HG02588 (cell line): ENCODE measurements around the gene KIAA1217.

ENCODE experiments used
- ATAC-seq: cut with Tn5 transposase; IDR thresholded peaks from one replicate; pipeline ENCODE4 v1.9.1; 2021; ENCODE audit warnings: mild to moderate bottlenecking, moderate library complexity; ENCODE audit not compliant: unreplicated experiment

Gene KIAA1217

DNA sequence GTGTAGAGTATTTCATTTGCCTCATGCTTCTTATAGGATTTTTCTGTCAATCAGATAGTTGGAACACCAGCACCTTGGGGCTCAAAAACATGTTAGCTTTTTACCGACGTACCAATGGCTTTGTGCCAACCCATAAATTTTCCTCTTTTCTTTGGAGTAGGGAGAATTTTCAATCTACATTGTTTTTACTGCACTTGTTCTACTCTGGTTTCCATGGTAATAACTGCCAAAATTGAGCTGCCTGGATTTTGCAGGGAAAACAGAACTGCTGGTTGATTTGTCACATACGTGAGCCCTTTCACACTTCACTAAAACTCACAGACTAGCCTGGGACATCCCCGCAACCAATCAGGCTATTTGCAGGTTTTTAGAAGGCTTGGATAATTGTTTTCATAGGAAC is 325.0 kb downstream of the KIAA1217 start:
- ATAC-seq: no peak

DNA sequence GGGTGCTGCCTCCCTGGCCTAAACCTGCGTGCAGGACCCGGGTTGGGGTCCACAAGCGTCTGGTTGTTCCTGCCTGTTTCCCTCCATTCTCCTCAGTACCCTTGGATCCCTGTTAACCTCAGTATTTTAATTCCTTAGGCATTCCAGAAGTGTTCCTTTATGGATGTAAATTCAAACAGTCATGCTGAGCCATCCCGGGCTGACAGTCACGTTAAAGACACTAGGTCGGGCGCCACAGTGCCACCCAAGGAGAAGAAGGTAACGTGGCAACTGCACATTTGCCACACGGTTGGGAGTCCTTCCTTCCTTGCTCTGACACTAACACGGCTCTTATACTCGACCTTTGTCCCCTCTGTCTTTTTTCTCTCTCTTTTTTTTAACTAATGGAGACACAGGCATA is 327.7 kb downstream of the KIAA1217 start:
- no peak for ATAC-seq

DNA sequence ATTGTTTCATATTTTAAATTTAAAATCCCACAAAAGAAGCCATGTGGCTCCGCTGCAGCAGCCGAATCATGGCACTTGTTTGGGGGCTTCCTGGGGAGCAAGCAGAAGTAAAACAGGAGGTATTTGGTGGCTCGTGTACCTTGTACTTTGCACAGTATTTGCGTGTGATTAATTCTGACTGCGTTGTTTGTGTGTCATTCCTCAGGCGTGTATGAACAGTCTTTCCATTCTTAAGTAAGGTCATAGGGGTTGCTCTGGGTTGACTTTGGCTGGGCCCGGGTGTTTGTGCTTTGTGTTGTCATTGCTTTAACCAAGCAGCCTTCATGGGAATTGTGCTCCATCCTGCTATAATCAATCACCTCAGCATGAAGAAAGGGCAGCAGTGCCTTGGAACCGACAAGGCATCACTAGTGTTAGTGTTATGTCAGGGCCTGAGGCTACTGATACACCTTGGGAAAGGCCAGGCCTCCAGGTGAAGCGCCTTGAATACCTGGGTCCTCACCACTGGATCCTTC is 332.4 kb downstream of the KIAA1217 start:
- ATAC-seq: no peak

DNA sequence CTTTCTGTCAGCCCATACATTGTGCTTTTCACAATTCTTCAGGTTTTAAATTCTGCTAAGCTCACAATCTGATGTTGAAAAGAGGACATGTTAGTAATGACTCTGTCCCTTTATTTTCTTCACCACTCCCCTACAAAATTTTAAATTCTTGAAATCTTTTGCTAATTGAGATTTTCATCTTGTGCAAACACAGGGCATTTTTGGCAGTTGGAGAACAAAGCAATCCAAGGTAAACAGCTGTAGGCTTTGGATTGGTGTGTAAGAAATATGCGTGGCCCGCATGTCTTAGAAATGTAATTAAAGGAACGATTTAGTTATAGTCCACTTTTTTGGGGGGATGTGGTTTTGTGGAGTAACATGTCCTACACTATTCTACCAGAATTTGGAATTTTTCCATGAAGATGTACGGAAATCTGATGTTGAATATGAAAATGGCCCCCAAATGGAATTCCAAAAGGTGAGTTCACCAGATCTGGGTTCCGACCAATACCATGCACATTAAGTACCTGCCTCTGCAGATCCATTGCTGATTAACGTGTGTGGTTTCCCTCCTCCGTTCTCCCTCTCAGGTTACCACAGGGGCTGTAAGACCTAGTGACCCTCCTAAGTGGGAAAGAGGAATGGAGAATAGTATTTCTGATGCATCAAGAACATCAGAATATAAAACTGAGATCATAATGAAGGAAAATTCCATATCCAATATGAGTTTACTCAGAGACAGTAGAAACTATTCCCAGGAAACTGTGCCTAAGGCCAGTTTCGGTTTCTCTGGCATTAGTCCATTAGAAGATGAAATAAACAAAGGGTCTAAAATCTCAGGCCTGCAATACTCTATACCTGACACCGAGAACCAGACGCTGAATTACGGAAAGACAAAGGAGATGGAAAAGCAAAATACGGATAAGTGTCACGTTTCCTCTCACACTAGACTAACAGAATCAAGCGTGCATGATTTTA is 333.7 kb downstream of the KIAA1217 start:
- no peak for ATAC-seq

DNA sequence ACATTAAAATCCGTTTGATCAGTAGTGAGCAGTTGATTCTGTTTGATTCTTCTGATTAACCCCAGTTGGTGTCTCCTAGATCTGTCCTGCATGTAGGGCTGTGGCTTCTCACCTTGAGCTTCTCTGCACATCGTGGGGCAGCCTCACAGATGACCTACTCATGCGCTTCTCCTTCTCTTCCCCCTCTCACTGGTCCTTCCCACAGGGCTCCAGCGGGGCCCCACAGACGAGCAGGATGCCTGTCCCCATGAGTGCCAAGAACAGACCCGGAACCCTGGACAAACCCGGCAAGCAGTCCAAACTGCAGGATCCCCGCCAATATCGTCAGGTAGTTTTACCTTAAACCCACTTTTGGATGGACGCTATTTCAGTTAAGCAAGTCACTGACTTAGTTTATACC is 335.8 kb downstream of the KIAA1217 start:
- no peak for ATAC-seq

DNA sequence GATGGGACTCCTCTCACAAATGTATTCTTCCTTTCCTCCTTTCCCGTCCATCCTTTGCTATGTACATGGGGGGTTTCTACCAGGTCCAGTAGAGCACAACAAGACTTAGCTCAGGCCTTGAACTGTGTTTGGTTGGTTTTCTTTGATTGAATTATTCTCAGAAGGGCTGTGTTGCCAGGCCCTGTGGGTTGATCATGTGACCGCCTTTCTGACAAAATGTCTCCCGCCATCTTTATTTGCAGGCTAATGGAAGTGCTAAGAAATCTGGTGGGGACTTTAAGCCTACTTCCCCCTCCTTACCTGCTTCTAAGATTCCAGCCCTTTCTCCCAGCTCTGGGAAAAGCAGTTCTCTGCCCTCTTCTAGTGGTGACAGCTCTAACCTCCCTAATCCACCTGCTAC is 336.6 kb downstream of the KIAA1217 start:
- no peak for ATAC-seq

DNA sequence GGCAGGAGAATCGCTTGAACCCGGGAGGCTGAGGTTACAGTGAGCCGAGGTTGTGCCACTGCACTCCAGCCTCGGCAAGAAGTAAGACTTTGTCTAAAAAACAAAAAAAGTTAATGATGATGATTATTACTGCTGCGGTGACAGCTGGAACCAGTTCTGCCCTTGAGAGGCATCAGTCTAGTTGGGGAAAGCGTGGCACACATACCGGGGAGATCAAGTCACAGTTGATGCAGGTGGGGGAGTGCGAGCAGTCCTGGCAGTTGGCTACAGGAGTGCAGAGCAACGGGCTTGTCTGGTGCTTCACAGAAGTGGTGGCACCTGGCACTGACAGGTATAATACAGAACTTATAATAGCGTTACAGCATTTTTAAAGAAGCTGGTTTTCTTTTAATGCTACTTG is 341.7 kb downstream of the KIAA1217 start:
- no peak for ATAC-seq

DNA sequence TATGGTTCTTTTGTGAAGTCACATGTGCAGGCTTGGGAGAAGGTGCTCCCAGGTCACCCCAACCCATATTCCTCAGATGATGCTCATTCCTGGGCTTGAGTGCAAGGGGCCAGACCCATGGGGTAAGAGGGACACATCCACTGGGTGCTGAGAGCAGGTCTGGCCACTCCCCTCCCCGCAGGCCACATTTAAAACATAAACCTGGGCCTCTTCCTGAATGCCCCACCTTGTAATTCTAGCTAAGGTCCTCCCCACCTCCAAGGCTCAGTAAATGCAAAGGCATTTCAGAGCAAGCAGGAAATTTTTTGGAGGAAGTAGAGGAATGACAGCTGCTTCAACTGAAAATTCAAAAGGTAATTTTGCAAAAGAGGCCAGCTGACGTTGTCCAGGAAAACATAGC is 342.2 kb downstream of the KIAA1217 start:
- ATAC-seq: no peak

DNA sequence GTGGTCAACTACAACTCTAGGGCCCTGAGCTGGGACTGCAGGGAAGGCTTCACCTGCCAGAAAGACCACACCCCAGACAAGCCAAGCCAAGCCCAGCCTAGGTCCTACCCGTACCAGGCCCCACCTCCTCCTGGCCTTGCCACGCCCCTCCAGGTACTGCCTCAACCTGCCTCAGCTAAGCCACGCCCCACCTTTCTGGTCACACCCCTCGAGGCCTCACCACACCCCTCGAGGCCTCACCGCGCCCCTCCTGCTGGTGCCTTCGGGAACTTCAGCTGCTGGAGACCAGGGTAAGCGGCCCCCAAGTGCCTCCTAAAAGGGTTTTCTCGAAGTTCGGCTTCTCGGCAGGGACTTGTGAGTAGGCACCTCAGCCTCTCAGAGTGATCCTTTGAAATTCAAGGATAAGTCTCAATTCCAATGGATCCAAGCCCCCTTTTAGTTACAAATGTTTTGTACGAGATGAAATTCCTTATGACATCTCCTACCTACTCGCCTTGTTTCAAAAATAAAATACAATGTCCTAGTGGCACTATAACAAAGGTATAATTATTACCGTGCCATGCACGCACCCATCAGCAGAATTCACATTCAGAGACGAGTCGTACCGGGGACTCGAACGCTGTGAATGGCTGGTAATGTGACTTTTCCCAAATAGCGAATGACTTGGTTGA is 343.5 kb downstream of the KIAA1217 start:
- no peak for ATAC-seq

DNA sequence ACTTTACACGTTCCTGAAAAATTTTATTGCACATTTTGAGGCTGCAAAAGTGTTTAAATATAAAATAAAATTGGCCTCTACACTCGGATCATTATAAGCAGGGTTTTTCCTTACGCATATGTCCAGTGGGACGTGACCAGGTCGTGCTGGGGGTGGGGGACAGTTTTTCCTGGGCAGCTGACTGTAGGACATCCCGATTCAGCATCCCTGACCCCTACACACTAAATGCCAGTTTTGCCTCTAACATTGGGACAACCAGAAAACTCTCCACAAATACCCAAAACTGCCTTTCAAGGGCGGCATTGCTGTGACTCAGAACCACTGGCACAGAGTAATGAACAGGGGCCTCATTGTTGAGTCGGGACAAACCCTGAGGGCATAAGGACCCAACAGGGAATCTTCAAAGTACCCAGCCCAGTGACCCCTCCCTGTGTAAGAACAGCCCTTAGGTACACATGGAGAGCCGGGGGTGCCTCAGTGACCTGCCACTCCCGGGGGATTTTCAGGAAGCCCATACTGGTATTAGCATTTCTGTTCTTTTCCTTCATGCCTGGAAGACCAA is 344.2 kb downstream of the KIAA1217 start:
- no peak for ATAC-seq

DNA sequence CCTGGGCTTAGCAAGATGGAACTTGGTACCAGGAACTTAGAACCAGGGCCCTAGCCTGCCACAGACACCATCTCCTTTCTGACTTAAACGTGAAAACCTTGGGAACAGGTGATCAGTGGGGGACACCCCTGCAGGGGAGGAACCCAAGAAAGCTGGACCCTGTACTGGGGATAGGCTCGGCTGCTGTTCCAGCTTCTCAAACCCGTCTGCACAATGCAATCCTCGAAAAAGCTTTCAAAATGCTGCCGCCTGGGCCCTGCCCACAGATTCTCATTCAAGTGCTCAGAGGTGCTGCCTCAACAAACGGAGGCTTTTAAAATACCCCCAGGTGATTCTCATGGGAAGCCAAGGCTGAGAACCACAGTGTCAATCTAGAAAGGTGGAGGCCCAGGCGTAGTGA is 345.1 kb downstream of the KIAA1217 start:
- no peak for ATAC-seq

DNA sequence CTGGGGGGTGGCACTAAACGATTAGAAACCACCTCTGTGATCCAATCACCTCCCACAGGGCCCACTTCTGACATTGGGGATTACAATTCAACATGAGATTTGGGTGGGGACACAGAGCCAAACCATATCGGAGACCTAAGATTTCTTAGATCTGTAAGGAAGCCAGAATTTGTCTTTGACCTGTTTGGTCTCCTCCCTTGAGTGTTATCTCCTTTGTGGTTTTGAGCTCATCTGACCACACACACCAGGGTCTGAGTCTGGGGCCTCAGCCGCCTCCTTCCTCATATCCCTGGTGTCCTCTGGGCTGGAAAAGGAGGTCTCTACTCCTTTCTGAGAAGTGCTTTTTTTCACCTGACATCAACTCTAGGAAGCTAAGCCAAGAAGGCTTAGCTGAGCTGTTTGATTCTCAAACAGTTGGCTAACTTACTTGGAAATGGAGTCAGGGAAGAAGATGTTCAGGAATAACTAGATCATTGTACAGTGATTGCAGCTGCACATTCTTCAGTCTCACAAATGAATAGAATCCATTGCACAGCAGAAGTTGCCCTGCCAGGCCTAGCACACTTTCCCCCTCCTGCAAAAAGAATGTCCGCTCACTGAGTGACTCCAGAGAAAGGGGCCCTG is 347.3 kb downstream of the KIAA1217 start:
- ATAC-seq: no peak

DNA sequence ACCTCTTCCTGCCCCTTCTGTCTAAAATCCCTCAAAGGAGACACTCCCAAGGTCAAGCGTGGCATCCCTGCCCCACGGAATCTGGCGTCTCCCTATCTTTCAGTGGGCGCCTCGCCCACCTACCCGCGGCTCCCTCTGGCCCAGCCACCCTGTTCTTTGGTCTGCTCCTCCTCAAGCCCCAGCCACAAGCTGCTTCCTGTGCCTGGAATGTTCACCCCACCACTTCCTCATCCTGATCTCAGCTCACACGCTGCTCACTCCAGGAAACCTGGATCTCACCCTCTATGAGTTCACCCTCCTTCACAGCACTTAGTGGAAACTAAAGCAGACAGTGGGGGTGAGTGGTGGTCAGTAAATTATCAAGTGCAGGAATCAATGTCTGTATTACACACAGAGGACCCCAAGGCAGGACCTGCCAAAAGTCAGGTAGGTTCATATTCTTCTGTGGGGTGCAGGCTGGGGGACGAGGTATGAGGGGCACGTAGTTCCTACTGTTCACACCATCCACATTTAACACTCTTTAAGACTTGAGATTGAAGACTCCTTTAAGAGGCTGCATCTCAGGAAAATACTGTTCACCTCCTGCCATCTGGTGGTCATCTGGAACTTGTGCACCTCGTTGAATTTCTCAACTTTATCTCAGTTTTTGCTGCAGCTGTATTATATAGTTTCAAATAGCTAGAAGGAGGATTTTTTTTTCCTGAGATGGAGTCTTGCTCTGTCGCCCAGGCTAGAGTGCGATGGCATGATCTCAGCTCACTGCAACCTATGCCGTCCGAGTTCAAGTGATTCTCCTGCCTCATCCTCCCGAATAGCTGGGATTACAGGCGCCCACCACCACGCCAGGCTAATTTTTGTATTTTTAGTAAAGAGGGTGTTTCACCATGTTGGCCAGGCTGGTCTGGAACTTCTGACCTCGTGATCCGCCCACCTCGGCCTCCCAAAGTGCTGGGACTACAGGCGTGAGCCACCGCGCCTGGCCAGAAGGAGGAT is 348.1 kb downstream of the KIAA1217 start:
- no peak for ATAC-seq

DNA sequence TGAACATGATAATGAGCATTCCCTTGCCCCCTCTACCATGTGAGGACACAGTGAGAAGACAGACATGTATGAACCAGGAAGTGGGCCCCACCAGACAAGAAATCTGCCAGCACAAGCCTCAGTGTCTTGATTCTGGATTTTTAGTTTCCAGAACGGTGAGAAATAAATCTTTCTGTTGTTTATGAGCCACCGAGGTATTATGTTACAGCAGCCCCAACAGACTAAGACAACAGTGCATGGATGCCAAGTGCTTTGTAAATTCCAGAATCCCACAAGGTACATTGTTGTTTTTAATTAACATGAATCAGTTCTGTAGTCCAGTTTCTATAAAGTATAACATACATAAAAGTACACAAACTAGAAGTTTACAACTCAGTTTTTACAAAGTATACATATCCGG is 352.5 kb downstream of the KIAA1217 start:
- ATAC-seq: no peak

DNA sequence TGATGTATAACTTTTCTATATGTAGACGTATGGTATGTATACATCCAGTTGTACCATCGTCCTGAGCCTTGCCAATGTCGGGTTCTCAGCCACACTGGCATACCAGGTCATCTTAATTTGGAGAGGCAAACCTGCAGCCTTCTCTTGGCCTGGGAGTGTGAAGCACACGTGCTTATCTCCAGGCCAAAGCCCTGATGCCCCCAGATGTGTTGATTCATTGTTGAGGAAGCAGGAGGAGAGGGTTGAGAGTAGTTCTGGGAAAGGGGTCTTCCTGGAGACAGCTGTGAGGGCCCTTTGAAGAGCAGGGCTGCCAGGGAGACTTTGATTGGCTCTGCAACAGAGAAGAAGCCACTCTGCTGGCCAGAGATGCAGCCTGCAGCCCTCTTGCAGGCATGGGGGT is 359.1 kb downstream of the KIAA1217 start:
- ATAC-seq: no peak

DNA sequence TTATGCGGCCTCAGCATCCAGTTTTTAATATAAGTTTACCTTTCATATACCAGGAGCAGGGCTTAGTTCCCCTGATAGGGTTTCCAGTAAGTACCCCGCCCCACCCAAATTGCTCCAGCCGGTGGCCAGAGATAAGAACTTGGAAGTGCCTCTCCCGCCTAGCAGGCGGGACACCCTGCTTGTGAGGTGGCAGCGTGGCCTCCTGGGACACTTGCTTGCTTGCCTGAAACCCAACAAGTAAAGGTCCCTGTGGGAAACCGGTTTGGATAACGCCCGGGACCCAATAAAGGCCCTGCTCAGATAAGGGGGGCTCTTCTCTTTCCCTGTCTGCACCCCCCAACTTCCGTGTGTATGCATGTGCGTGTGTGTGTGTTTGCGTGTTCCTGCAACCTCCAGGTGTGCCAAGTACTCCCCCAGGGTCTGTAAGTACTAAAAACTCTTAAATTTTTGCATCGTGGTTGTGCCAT is 360.4 kb downstream of the KIAA1217 start:
- ATAC-seq: no peak

DNA sequence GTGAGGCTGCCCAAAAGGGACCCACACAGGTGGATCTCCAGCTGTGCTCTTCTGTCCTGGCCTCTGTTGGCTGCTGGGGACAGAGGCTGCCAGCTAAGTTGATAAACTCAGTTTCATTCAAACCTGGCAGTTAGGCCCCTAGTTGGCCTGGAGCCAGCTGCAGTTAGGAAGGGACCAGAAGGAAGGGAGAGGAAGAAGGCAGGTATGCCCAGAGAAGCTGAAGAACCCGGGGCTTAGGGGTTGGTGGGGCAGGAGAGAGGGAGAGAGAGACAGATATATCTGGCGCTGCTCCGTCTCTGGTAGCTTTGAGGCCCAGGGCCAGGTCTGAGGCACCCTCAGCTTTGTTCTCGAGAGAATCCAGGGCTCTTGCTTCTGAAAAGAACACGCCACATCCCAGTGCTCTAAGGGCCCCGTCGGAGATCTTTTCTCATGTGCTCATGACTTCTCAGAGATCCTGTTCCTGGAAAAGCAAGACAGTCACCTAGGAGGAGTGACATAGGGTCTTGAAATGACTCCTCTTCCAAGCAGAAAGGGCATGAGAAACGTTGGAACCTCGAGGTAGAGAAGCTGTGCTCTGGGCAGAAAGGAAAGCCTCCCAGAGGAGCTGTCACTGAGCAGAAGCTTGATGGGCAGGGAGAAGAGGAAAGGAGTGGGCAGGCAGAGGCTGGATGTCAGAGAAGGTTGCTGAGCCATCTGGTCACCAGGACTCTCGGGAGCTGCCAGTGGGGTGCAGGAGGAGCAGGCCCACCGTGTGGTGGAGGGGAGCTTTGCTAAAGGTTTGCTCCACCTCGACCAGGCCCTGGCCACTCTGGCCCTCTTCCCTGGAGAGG is 361.1 kb downstream of the KIAA1217 start:
- ATAC-seq: no peak

DNA sequence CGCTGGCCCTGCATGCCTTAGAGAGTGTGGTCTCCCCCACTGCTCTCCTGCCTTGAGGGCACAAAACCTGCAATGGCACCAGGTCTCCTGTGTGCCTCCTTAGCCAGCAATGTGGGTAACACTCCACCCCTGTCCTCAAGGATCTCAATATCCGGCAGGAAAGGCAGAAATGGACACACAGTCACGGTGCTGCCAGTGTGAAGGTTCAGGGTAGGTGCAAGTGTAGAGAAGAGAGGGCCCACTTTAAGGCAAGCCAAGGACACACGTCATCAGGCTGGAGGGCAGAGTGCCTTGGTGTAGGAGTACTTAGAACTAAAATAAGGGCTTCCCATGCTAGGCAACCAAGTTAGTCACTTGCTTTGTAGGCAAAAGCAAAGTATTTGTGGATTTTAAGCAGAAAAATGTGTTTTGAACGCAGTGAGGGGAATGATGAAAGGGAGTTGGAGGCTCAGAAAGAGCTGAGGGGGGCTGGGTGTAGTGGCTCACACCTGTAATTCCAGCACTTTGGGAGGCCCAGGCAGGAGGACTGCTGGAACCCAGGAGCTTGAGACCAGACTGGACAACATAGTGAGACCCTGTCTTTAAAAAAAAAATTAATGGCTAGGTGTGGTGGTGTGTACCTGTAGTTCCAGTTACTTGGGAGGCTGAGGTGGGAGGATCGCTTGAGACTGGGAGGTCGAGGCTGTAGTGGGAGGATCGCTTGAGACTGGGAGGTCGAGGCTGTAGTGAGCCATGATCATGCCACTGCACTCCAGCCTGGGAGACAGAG is 361.9 kb downstream of the KIAA1217 start:
- no peak for ATAC-seq
